Measurements from ENCODE around the gene AKAP13. TPM values are rescaled to one million over a fixed set of nuclear protein-coding genes. Genes with fewer than 3 reads are reported as not detected.

AKAP13 gene
- total and polyA plus RNA-seq, 9 donors: 45.3 to 190 (median 98.6) TPM

GRCh38 chr15:85692873-85693272 is 312.5 kb downstream of the AKAP13 start:
- peaks cover 6% of the 10 kb centered on the region for H3K4me1 ChIP-seq (ENCODE audit: insufficient read depth)

GRCh38 chr15:85693277-85693676 is 312.9 kb downstream of the AKAP13 start:
- no peak overlapping the region for H3K4me3 ChIP-seq
- TF ChIP-seq POLR2A (IDR thresholded peaks at IDR 0.05) (no peak), EP300 (IDR thresholded peaks at IDR 0.05) (no peak), CTCF (IDR thresholded peaks at IDR 0.05) (no peak)
- DNase-seq: no peak
- no peaks in the 10 kb centered on the region for H3K27me3 ChIP-seq
- H3K9me3 ChIP-seq: no peaks in the 10 kb centered on the region
- H3K4me1 ChIP-seq (ENCODE audit: insufficient read depth): peaks cover 6% of the 10 kb centered on the region
- H3K36me3 ChIP-seq: no peaks in the 10 kb centered on the region
- no peak overlapping the region for H3K27ac ChIP-seq
- WGBS, 3 donors: 57 to 74% (median 73%) methylated on average over 2 of the region's 2 CpGs
- intact Hi-C loops (cut with DNase I): no loop called here

More at GRCh38 chr15:85692873-85693272, 312.5 kb downstream of the AKAP13 start:
- Histone ChIP-seq H3K9me3 (no peaks in the 10 kb centered on the region), H3K4me3 (no peak overlapping the region), H3K27ac (no peak overlapping the region), H3K36me3 (no peaks in the 10 kb centered on the region), H3K27me3 (no peaks in the 10 kb centered on the region)
- 67 to 80% (median 77%) methylated on average over 5 of the region's 5 CpGs for WGBS, 3 donors
- DNase-seq: no peak
- TF ChIP-seq CTCF (IDR thresholded peaks at IDR 0.05) (no peak), POLR2A (IDR thresholded peaks at IDR 0.05) (no peak), EP300 (IDR thresholded peaks at IDR 0.05) (no peak)
- intact Hi-C loops (cut with DNase I): no loop called here

GRCh38 chr15:85694091-85694490 is 313.7 kb downstream of the AKAP13 start:
- DNase-seq: no peak
- 80 to 95% (median 89%) methylated on average over 4 of the region's 4 CpGs for WGBS, 3 donors
- H3K36me3 ChIP-seq: no peaks in the 10 kb centered on the region
- H3K4me1 ChIP-seq (ENCODE audit: insufficient read depth): peaks cover 6% of the 10 kb centered on the region
- no peaks in the 10 kb centered on the region for H3K27me3 ChIP-seq
- no peak overlapping the region for H3K4me3 ChIP-seq
- TF ChIP-seq POLR2A (IDR thresholded peaks at IDR 0.05): no peak
- no peak for TF ChIP-seq EP300 (IDR thresholded peaks at IDR 0.05)
- no peak for TF ChIP-seq CTCF (IDR thresholded peaks at IDR 0.05)
- no peaks in the 10 kb centered on the region for H3K9me3 ChIP-seq
- H3K27ac ChIP-seq: no peak overlapping the region
- intact Hi-C loops (cut with DNase I): no loop called here

GRCh38 chr15:85700767-85701166 is 320.4 kb downstream of the AKAP13 start:
- DNase-seq: no peak
- H3K9me3 ChIP-seq: no peaks in the 10 kb centered on the region
- no peak overlapping the region for H3K27ac ChIP-seq
- H3K27me3 ChIP-seq: no peaks in the 10 kb centered on the region
- WGBS, 3 donors: 68 to 72% (median 69%) methylated on average over 3 of the region's 3 CpGs
- intact Hi-C loops (cut with DNase I): loop anchor here in 1 of 4 donors (10.0 kb wide), 1 partner anchor 76 kb away; no protein-coding TSS in a partner anchor
- H3K4me3 ChIP-seq: no peak overlapping the region
- no peak for TF ChIP-seq POLR2A (IDR thresholded peaks at IDR 0.05)
- TF ChIP-seq CTCF (IDR thresholded peaks at IDR 0.05): no peak
- no peak for TF ChIP-seq EP300 (IDR thresholded peaks at IDR 0.05)
- H3K36me3 ChIP-seq: no peaks in the 10 kb centered on the region
- H3K4me1 ChIP-seq (ENCODE audit: insufficient read depth): peaks cover 12% of the 10 kb centered on the region

Data from ovary (tissue), 9 donors.